Keratinocyte (primary cell): ENCODE results near the gene ADGRD1. TPM values are rescaled to one million over a fixed set of nuclear protein-coding genes. Genes with fewer than 3 reads are reported as not detected.

ENCODE experiments used
- DNase-seq: peaks from one replicate; pipeline ENCODE4 v3.0.0-alpha.2; 2011; ENCODE audit warnings: low read depth, missing footprints, low spot score
- FAIRE-seq: peaks from 2 replicates; lab custom pipeline; 2011; peaks lifted over from hg19 to GRCh38; lab: Jason Lieb, UNC
- H2AFZ ChIP-seq: 2 replicates; pipeline ENCODE4 v1.6.0; 2012; ENCODE audit warnings: low read length, control low read depth, inconsistent platforms; ENCODE audit not compliant: control insufficient read depth
- H3K27ac ChIP-seq: 2 replicates; pipeline ENCODE4 v1.5.1; 2011; ENCODE audit warnings: low read length; ENCODE audit not compliant: control insufficient read depth, insufficient read depth
- H3K27me3 ChIP-seq: 3 replicates; pipeline ENCODE4 v1.6.0; 2011; ENCODE audit warnings: low read length; ENCODE audit not compliant: control insufficient read depth, insufficient read depth; ENCODE audit errors: extremely low read depth
- H3K36me3 ChIP-seq, 2 experiments: 2 replicates in 1 of 2; 3 replicates in 1 of 2; pipeline ENCODE4 v1.5.1; 2011; ENCODE audit warnings: low read length in 2 of 2, mild to moderate bottlenecking in 1 of 2; ENCODE audit not compliant: control insufficient read depth in 2 of 2, insufficient read depth in 2 of 2; ENCODE audit errors: extremely low read depth in 1 of 2
- H3K4me1 ChIP-seq: 3 replicates; pipeline ENCODE4 v1.5.1; 2011; ENCODE audit warnings: low read length; ENCODE audit not compliant: control insufficient read depth, insufficient read depth; ENCODE audit errors: extremely low read depth
- H3K4me2 ChIP-seq: 3 replicates; pipeline ENCODE4 v1.6.0; 2011; ENCODE audit warnings: low read depth, low read length; ENCODE audit not compliant: control insufficient read depth, insufficient read depth; ENCODE audit errors: extremely low read depth
- H3K4me3 ChIP-seq, 3 experiments: fragments of 200-600 bp in 1 of 3; sonication (generic) in 1 of 3; 2 replicates in 2 of 3; 3 replicates in 1 of 3; pipeline ENCODE4 v1.5.1; 2011 to 2016; ENCODE audit warnings: low read length in 3 of 3, mild to moderate bottlenecking in 3 of 3, control low read depth in 2 of 3, inconsistent platforms in 1 of 3, low read depth in 1 of 3, mixed read lengths in 1 of 3, mixed run types in 1 of 3, moderate library complexity in 1 of 3; ENCODE audit not compliant: control insufficient read depth in 2 of 3, insufficient read depth in 2 of 3; ENCODE audit errors: extremely low read depth in 1 of 3
- H3K79me2 ChIP-seq: 2 replicates; pipeline ENCODE4 v1.6.0; 2012; ENCODE audit warnings: low read length; ENCODE audit not compliant: control insufficient read depth, insufficient read depth
- H3K9ac ChIP-seq: 3 replicates; pipeline ENCODE4 v1.6.0; 2011; ENCODE audit warnings: low read length; ENCODE audit not compliant: control insufficient read depth, insufficient read depth; ENCODE audit errors: extremely low read depth
- H3K9me1 ChIP-seq: 3 replicates; pipeline ENCODE4 v1.6.0; 2011; ENCODE audit warnings: low read length; ENCODE audit not compliant: control insufficient read depth, insufficient read depth; ENCODE audit errors: extremely low read depth
- H3K9me3 ChIP-seq: 2 replicates; pipeline ENCODE4 v1.5.1; 2012; ENCODE audit warnings: low read depth, low read length; ENCODE audit not compliant: control insufficient read depth
- H4K20me1 ChIP-seq: 3 replicates; pipeline ENCODE4 v1.6.0; 2011; ENCODE audit warnings: low read length; ENCODE audit not compliant: control insufficient read depth, insufficient read depth; ENCODE audit errors: extremely low read depth
- EZH2 ChIP-seq: IDR thresholded peaks from one replicate; pipeline ENCODE4 v1.6.1; 2012; ENCODE audit warnings: inconsistent platforms, mild to moderate bottlenecking, low read length, moderate library complexity
- dilution Hi-C: fragments of 300-500 bp; cut with MboI; formaldehyde crosslinking; loops from one replicate; pipeline ENCODE4 v1.7.0; 2020; ENCODE audit warnings: low sequenced_read_pairs; ENCODE audit not compliant: extremely low pct_ligation_motif_present
- polyA plus RNA-seq, 5 experiments: library from polyadenylated mRNA; depleted of rRNA in 3 of 5; stranded (reverse) in 3 of 5; stranded (forward) in 1 of 5; unstranded in 1 of 5; fragments of >200 nt; gene quantifications; 1 replicate in 1 of 5; 2 replicates in 3 of 5; 3 replicates in 1 of 5; pipeline versions ENCODE4 v1.2.1 to v1.2.3, GENCODE V29; 2011 to 2012; ENCODE audit warnings: missing spikeins in 2 of 5, low read depth in 1 of 5, low replicate concordance in 1 of 5
- TF ChIP-seq, protein P1 (sequence below), 3 experiments: IDR thresholded peaks in 1 of 3; conservative IDR thresholded peaks in 1 of 3; optimal IDR thresholded peaks in 1 of 3; 2 replicates in 2 of 3; 3 replicates in 1 of 3; pipeline versions ENCODE3 to v1.5.1; 2011; ENCODE audit warnings: low read length in 3 of 3, mild to moderate bottlenecking in 3 of 3, moderate library complexity in 2 of 3, control low read depth in 1 of 3, inconsistent platforms in 1 of 3; ENCODE audit not compliant: insufficient read depth in 2 of 3; ENCODE audit errors: extremely low read depth in 1 of 3

ADGRD1 gene
- polyA plus RNA-seq, 1 donor (not counting 4 experiments of a cell fraction or from before 2014, with no cell fraction given), result not detected

DNA sequence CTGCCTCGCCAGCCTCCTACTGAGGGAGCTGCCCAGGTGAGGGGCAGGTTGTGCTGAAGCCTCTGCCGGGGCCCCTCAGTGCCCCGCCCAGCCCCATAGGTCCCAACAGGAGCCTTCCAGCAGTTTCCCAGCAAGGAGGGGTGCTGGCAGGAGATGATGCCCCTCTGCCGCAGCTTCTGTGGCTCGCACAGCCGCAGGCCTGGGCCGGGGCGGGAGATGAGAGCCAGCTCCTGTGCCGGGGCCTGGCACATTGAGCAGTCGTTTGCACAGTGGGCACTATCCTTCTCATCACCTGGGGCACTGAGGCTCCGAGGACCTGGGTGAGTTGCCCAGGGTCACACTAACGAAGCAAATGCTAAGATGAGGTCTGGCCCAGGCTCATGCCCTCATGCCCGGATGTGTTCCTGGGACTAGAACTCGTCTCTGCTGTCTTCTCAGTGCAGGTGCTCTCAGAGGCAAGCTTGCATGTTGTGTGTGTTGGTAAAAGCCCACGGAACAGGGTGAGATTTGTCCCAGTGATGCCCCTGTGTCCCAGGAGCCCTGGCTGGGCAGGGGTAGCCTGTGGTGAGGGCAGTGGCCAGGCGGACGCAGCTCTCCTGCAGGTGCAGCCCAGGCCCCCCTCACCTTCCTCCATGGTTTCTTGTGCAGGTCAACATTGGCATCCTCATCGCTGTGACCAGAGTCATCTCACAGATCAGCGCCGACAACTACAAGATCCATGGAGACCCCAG, 177.5 kb downstream of the ADGRD1 start:
- Histone ChIP-seq H3K9me1 (no peaks in the 10 kb centered on the region), H3K4me3 (no peak overlapping the region), H3K9me3 (no peaks in the 10 kb centered on the region), H3K36me3 (no peaks in the 10 kb centered on the region), H3K27me3 (no peaks in the 10 kb centered on the region), H3K79me2 (no peaks in the 10 kb centered on the region), H2AFZ (no peak overlapping the region), H4K20me1 (no peaks in the 10 kb centered on the region), H3K4me1 (no peaks in the 10 kb centered on the region), H3K4me2 (no peak overlapping the region), H3K9ac (no peak overlapping the region), H3K27ac (no peak overlapping the region)
- TF ChIP-seq EZH2, result no peak
- TF ChIP-seq, protein P1, sequence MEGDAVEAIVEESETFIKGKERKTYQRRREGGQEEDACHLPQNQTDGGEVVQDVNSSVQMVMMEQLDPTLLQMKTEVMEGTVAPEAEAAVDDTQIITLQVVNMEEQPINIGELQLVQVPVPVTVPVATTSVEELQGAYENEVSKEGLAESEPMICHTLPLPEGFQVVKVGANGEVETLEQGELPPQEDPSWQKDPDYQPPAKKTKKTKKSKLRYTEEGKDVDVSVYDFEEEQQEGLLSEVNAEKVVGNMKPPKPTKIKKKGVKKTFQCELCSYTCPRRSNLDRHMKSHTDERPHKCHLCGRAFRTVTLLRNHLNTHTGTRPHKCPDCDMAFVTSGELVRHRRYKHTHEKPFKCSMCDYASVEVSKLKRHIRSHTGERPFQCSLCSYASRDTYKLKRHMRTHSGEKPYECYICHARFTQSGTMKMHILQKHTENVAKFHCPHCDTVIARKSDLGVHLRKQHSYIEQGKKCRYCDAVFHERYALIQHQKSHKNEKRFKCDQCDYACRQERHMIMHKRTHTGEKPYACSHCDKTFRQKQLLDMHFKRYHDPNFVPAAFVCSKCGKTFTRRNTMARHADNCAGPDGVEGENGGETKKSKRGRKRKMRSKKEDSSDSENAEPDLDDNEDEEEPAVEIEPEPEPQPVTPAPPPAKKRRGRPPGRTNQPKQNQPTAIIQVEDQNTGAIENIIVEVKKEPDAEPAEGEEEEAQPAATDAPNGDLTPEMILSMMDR (optimal IDR thresholded peaks at IDR 0.05 in 1 of 3, IDR thresholded peaks at IDR 0.05 in 1 of 3, conservative IDR thresholded peaks at IDR 0.05 in 1 of 3; ENCODE audit: extremely low read depth in 1 of 3, insufficient read depth in 2 of 3, low read length in 3 of 3), result no peak
- DNase-seq (no peak), FAIRE-seq (no peak)
- dilution Hi-C loops, result no loop called here

- DNase-seq, result no peak
- Histone ChIP-seq H3K4me2 (no peak overlapping the region), H3K79me2 (no peaks in the 10 kb centered on the region), H3K27me3 (no peaks in the 10 kb centered on the region), H3K4me3 (no peak overlapping the region), H3K9me3 (no peaks in the 10 kb centered on the region), H3K4me1 (no peaks in the 10 kb centered on the region), H3K36me3 (no peaks in the 10 kb centered on the region), H2AFZ (no peak overlapping the region), H4K20me1 (no peaks in the 10 kb centered on the region), H3K27ac (no peak overlapping the region), H3K9ac (no peak overlapping the region), H3K9me1 (no peaks in the 10 kb centered on the region)
- FAIRE-seq, result no peak
- no peak for TF ChIP-seq EZH2
- TF ChIP-seq, protein P1 (optimal IDR thresholded peaks at IDR 0.05 in 1 of 3, IDR thresholded peaks at IDR 0.05 in 1 of 3, conservative IDR thresholded peaks at IDR 0.05 in 1 of 3; ENCODE audit: extremely low read depth in 1 of 3, insufficient read depth in 2 of 3, low read length in 3 of 3), result no peak
- dilution Hi-C loops, result no loop called here
Observed at GRCh38 chr12:131131808-131132117, 178.1 kb downstream of the ADGRD1 start.
